Measurements from ENCODE around the gene CERS2. TPM values are rescaled to one million over a fixed set of nuclear protein-coding genes. Genes with fewer than 3 reads are reported as not detected.

Gene CERS2
- total and polyA plus RNA-seq, 4 donors = 212 to 346 (median 278) TPM

DNA sequence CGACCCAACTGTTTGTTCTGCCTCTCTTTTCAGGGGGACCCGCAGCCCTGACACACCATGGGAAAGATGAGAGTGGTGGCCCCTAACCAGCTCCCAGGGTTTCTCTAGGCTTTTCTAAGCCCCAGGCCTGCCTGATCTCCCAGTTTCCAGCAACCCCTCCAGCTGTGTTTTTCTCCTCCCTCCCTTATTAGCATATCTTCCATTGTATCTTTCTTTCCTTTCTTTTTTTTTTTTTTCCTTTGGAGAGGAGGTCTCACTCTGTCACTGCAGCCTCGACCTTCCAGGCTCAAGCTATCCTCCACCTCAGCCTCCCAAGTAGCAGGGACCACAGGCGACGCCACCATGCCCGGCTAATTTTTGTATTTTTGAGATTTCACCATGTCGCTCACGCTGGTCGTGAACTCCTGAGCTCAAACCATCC lies 1.8 kb upstream of the CERS2 start:
- H3K4me1 ChIP-seq (ENCODE audit: control insufficient read depth in 4 of 4, insufficient read depth in 4 of 4, low read length in 3 of 4) = peaks cover 16 to 62% (median 48%) of the 10 kb centered on the region in 4 donors
- no peak overlapping the region for H3K9ac ChIP-seq (ENCODE audit: low read depth in 1 of 2, low read length in 2 of 2)
- H3K4me3 ChIP-seq (ENCODE audit: low read depth in 1 of 3, low read length in 3 of 3) = no peak overlapping the region
- TF ChIP-seq FOXA2 (IDR thresholded peaks at IDR 0.05) (no peak), HNF4A (conservative IDR thresholded peaks at IDR 0.05) (no peak), GABPA (IDR thresholded peaks at IDR 0.05 in 1 of 2, conservative IDR thresholded peaks at IDR 0.05 in 1 of 2) (no peak), RAD21 (IDR thresholded peaks at IDR 0.05) (no peak), NR2F2 (IDR thresholded peaks at IDR 0.05) (no peak)
- TF ChIP-seq, protein P1, sequence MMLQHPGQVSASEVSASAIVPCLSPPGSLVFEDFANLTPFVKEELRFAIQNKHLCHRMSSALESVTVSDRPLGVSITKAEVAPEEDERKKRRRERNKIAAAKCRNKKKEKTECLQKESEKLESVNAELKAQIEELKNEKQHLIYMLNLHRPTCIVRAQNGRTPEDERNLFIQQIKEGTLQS (IDR thresholded peaks at IDR 0.05) = no peak
- TF ChIP-seq, protein P2, sequence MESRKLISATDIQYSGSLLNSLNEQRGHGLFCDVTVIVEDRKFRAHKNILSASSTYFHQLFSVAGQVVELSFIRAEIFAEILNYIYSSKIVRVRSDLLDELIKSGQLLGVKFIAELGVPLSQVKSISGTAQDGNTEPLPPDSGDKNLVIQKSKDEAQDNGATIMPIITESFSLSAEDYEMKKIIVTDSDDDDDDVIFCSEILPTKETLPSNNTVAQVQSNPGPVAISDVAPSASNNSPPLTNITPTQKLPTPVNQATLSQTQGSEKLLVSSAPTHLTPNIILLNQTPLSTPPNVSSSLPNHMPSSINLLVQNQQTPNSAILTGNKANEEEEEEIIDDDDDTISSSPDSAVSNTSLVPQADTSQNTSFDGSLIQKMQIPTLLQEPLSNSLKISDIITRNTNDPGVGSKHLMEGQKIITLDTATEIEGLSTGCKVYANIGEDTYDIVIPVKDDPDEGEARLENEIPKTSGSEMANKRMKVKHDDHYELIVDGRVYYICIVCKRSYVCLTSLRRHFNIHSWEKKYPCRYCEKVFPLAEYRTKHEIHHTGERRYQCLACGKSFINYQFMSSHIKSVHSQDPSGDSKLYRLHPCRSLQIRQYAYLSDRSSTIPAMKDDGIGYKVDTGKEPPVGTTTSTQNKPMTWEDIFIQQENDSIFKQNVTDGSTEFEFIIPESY (IDR thresholded peaks at IDR 0.05) = no peak
- 94% methylated on average over 9 of the region's 9 CpGs for WGBS
- H3K9me3 ChIP-seq (ENCODE audit: control insufficient read depth in 4 of 4, low read length in 3 of 4) = no peaks in the 10 kb centered on the region
- no peaks in the 10 kb centered on the region for H3K36me3 ChIP-seq (ENCODE audit: control insufficient read depth in 4 of 4, insufficient read depth in 3 of 4, low read depth in 1 of 4, low read length in 3 of 4)
- no peak for DNase-seq (ENCODE audit: low spot score)
- peak overlapping the region; percentile 86 to 87 for H3K27ac ChIP-seq (ENCODE audit: low read depth in 1 of 2, low read length in 2 of 2)
- no peaks in the 10 kb centered on the region for H3K27me3 ChIP-seq (ENCODE audit: control insufficient read depth in 4 of 4, insufficient read depth in 4 of 4, low read length in 3 of 4)

DNA sequence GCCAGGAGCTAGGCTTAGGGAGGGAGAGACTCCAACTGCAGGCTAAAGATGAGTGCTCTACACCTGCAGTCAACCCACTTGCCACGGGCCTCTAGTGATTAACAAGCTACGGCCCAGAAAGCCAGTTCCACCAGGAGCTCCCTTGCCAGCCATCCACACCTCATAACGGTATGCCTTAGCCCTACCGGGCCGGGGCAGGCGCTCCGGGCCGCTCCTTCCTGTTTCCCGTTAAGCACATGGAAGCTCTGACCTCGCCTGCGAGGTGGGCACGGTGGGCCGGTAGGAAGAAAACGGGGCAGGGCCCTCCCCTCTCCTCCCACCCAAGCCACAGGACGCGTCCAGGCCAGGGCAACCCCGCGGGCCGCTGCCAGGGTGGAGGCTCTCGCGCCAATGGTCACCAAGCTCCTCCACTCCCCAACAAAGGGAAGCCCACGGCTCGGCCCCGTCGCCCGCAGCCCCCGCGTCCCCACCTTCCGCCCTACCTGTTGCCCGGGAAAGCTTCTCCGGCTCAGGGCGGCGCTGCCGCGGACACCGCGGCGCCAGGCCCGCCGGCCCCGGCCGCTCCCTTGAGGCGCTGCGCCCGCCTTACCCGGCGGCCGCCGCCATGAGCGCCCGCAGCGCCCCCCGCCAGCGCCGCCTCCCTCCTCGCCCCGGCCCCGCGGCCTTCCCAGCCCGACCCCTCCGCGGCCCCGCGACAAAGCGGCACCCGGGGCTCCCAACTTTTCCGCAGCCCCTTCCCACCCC lies 627 bp downstream of the CERS2 start:
- Histone ChIP-seq H3K27ac (ENCODE audit: low read depth in 1 of 2, low read length in 2 of 2) (peak overlapping the region; percentile 89 to 90), H3K4me1 (ENCODE audit: control insufficient read depth in 4 of 4, insufficient read depth in 4 of 4, low read length in 3 of 4) (peaks cover 13 to 64% (median 52%) of the 10 kb centered on the region in 4 donors), H3K4me3 (ENCODE audit: low read depth in 1 of 3, low read length in 3 of 3) (peak overlapping the region; percentile 86 to 94 (median 90)), H3K9ac (ENCODE audit: low read depth in 1 of 2, low read length in 2 of 2) (peak overlapping the region; percentile 93 to 98), H3K9me3 (ENCODE audit: control insufficient read depth in 4 of 4, low read length in 3 of 4) (no peaks in the 10 kb centered on the region), H3K27me3 (ENCODE audit: control insufficient read depth in 4 of 4, insufficient read depth in 4 of 4, low read length in 3 of 4) (no peaks in the 10 kb centered on the region), H3K36me3 (ENCODE audit: control insufficient read depth in 4 of 4, insufficient read depth in 3 of 4, low read depth in 1 of 4, low read length in 3 of 4) (peaks cover 0 to under 1% (median 0%) of the 10 kb centered on the region in 4 donors)
- TF ChIP-seq YY1 (IDR thresholded peaks at IDR 0.05) = no peak
- no peak for TF ChIP-seq RXRA (IDR thresholded peaks at IDR 0.05)
- TF ChIP-seq, protein P3, sequence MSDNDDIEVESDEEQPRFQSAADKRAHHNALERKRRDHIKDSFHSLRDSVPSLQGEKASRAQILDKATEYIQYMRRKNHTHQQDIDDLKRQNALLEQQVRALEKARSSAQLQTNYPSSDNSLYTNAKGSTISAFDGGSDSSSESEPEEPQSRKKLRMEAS (IDR thresholded peaks at IDR 0.05) = no peak
- TF ChIP-seq, protein P1 (IDR thresholded peaks at IDR 0.05) = no peak
- TF ChIP-seq, protein P2 (IDR thresholded peaks at IDR 0.05) = no peak
- no peak for TF ChIP-seq EGR1 (IDR thresholded peaks at IDR 0.05; ENCODE audit: low read depth in 2 of 2)
- TF ChIP-seq GABPA (IDR thresholded peaks at IDR 0.05 in 1 of 2, conservative IDR thresholded peaks at IDR 0.05 in 1 of 2) = no peak
- TF ChIP-seq FOXA1 (IDR thresholded peaks at IDR 0.05) = no peak
- TF ChIP-seq FOXA2 (IDR thresholded peaks at IDR 0.05) = no peak
- no peak for TF ChIP-seq TAF1 (conservative IDR thresholded peaks at IDR 0.05)
- TF ChIP-seq HNF4G (IDR thresholded peaks at IDR 0.05) = no peak
- TF ChIP-seq NR2F2 (IDR thresholded peaks at IDR 0.05) = no peak
- TF ChIP-seq HNF4A (conservative IDR thresholded peaks at IDR 0.05) = no peak
- TF ChIP-seq SP1 (IDR thresholded peaks at IDR 0.05) = no peak
- TF ChIP-seq, protein P4, sequence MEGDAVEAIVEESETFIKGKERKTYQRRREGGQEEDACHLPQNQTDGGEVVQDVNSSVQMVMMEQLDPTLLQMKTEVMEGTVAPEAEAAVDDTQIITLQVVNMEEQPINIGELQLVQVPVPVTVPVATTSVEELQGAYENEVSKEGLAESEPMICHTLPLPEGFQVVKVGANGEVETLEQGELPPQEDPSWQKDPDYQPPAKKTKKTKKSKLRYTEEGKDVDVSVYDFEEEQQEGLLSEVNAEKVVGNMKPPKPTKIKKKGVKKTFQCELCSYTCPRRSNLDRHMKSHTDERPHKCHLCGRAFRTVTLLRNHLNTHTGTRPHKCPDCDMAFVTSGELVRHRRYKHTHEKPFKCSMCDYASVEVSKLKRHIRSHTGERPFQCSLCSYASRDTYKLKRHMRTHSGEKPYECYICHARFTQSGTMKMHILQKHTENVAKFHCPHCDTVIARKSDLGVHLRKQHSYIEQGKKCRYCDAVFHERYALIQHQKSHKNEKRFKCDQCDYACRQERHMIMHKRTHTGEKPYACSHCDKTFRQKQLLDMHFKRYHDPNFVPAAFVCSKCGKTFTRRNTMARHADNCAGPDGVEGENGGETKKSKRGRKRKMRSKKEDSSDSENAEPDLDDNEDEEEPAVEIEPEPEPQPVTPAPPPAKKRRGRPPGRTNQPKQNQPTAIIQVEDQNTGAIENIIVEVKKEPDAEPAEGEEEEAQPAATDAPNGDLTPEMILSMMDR (IDR thresholded peaks at IDR 0.05; ENCODE audit: low read depth, low read length, missing input control) = no peak
- TF ChIP-seq, protein P5, sequence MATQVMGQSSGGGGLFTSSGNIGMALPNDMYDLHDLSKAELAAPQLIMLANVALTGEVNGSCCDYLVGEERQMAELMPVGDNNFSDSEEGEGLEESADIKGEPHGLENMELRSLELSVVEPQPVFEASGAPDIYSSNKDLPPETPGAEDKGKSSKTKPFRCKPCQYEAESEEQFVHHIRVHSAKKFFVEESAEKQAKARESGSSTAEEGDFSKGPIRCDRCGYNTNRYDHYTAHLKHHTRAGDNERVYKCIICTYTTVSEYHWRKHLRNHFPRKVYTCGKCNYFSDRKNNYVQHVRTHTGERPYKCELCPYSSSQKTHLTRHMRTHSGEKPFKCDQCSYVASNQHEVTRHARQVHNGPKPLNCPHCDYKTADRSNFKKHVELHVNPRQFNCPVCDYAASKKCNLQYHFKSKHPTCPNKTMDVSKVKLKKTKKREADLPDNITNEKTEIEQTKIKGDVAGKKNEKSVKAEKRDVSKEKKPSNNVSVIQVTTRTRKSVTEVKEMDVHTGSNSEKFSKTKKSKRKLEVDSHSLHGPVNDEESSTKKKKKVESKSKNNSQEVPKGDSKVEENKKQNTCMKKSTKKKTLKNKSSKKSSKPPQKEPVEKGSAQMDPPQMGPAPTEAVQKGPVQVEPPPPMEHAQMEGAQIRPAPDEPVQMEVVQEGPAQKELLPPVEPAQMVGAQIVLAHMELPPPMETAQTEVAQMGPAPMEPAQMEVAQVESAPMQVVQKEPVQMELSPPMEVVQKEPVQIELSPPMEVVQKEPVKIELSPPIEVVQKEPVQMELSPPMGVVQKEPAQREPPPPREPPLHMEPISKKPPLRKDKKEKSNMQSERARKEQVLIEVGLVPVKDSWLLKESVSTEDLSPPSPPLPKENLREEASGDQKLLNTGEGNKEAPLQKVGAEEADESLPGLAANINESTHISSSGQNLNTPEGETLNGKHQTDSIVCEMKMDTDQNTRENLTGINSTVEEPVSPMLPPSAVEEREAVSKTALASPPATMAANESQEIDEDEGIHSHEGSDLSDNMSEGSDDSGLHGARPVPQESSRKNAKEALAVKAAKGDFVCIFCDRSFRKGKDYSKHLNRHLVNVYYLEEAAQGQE (IDR thresholded peaks at IDR 0.05) = no peak
- under 1% methylated on average over 67 of the region's 67 CpGs for WGBS
- DNase-seq (ENCODE audit: low spot score) = no peak

Measured in liver (tissue), 9 donors.